Lung microvascular endothelial cell (primary cell): Measurements from ENCODE around the gene SAMD11. TPM values are rescaled to one million over a fixed set of nuclear protein-coding genes. Genes with fewer than 3 reads are reported as not detected.
A peak's percentile ranks its signal among the peaks of the same experiment; 100 is the strongest.

Source experiments
- DNase-seq, 2 donors: peaks; one replicate each; pipeline versions ENCODE4 v3.0.0 to v3.0.0-alpha.2; 2010; ENCODE audit warnings: low read depth in 2 of 2
- total RNA-seq: library from RNA; depleted of rRNA; stranded (reverse); fragments of >200 nt; gene quantifications from 2 replicates; pipeline ENCODE4 v1.2.1, GENCODE V29; 2014

Gene SAMD11
- total RNA-seq, 1 donor from 2014 or later: not detected

DNA sequence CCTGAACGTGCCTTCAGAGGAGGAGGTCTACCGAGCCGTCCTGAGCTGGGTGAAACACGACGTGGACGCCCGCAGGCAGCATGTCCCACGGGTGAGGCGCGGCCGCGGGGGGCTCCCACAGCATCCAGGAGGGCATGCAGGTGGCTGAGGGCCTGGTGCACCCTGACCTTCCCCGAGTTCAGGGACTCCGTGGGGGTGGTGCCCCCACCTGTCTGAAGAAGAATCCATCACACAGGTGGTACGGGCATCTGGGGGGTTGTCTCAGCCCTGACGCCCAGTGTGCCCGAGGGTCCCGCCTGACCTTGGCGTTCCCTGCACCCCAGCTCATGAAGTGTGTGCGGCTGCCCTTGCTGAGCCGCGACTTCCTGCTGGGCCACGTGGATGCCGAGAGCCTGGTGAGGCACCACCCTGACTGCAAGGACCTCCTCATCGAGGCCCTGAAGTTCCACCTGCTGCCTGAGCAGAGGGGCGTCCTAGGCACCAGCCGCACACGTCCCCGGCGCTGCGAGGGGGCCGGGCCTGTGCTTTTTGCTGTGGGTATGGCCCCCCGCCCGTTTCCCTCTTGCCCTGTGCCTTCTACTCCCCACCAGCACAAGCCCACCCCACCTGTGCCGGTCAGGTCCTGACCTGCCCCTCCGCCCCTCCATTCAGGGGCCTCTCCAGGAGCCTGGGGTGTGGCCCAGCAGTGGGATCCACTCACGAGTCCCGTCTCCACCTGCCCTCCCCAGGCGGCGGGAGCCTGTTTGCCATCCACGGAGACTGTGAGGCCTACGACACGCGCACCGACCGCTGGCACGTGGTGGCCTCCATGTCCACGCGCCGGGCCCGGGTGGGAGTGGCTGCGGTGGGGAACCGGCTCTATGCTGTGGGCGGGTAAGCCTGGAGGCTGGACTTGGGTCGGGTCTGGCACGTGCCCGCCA, 38.9 kb downstream of the SAMD11 start:
- DNase-seq: no peak

DNA sequence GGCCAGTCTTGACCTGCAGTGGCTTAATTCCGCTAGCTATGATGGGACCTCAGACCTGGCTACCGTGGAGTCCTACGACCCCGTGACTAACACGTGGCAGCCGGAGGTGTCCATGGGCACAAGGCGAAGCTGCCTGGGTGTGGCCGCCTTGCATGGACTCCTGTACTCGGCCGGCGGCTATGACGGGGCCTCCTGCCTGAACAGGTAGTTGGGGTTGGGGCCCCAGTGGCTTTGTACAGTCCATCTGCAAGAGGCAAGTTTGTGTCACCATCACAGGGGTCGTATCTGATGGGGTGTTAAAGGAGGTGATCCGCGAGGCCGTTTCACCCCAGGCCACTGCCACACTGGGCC, 39.6 kb downstream of the SAMD11 start:
- no peak for DNase-seq

GRCh38 chr1:963746-964525, 40.2 kb downstream of the SAMD11 start:
- no peak for DNase-seq

- no peak for DNase-seq
Measured at GRCh38 chr1:964691-965525, 41.2 kb downstream of the SAMD11 start.

- no peak for DNase-seq
Measured at GRCh38 chr1:965526-966134, 41.9 kb downstream of the SAMD11 start.

- peak in 1 of 2 donors; percentile 56 for DNase-seq
Measured at GRCh38 chr1:966135-966703, 42.5 kb downstream of the SAMD11 start, which contains the start of gene PLEKHN1. TSS of gene PLEKHN1 (plus strand) at chr1:966482. CDS start at chr1:966532, 50 bp downstream.

DNA sequence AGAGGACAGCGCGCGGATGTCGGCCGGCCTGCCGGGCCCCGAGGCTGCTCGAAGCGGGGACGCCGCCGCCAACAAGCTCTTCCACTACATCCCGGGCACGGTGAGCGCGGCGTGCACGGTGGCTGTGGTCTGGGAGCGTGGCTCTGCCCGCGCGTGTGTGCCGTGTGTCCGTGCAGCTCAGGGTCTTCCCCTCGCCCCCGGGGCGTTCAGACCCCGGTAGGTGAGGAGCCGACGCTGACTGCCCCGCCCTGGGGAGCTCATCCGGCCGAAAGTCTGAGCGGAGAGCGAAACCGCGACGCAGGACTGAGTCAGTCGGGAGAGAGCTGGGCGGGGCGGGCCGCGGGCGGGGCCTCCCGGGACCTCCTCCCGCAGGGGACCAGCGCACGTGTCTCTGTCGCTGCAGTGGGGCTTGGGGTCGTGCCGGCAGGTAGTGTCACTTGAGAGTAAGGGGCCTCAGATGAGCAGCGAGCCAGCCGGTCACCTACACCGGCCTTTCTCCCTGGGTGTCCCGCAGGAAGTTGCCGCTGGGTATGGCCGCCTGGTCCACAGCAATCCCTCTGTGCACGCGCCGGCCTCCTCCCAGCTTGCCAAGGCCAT, 43.1 kb downstream of the SAMD11 start:
- DNase-seq: peak; percentile 51 to 54

- no peak for DNase-seq
Measured at GRCh38 chr1:967466-968343, 44.0 kb downstream of the SAMD11 start.

GRCh38 chr1:969260-969855, 45.6 kb downstream of the SAMD11 start:
- no peak for DNase-seq

GRCh38 chr1:970242-970972, 46.7 kb downstream of the SAMD11 start:
- no peak for DNase-seq

GRCh38 chr1:970973-971730, 47.4 kb downstream of the SAMD11 start:
- DNase-seq: no peak

GRCh38 chr1:971751-972506, 48.2 kb downstream of the SAMD11 start:
- no peak for DNase-seq

GRCh38 chr1:972726-973458, 49.2 kb downstream of the SAMD11 start:
- no peak for DNase-seq

GRCh38 chr1:973459-974292, 50.0 kb downstream of the SAMD11 start:
- DNase-seq: no peak

GRCh38 chr1:974293-974640, 50.5 kb downstream of the SAMD11 start:
- no peak for DNase-seq
